Epithelial cell of prostate (primary cell): ENCODE measurements around the gene MAML2.
A peak's percentile ranks its signal among the peaks of the same experiment; 100 is the strongest.

Experiments used
- DNase-seq: peaks from one replicate; pipeline ENCODE4 v3.0.0-alpha.2; 2011; ENCODE audit warnings: low read depth, low spot score
- H3K27ac ChIP-seq: fragments of 450-650 bp; 2 replicates; pipeline ENCODE4 v1.5.1; 2017; ENCODE audit warnings: mild to moderate bottlenecking

MAML2 gene

GRCh38 chr11:96147906-96148486 lies 195.0 kb downstream of the MAML2 start:
- peak overlapping the region; percentile 75 for H3K27ac ChIP-seq
- DNase-seq: no peak

- H3K27ac ChIP-seq: peak overlapping the region; percentile 75
- no peak for DNase-seq
Measured at GRCh38 chr11:96147186-96147585, 195.8 kb downstream of the MAML2 start.

GRCh38 chr11:96146765-96147164 lies 196.2 kb downstream of the MAML2 start:
- DNase-seq: no peak
- H3K27ac ChIP-seq: no peak overlapping the region

GRCh38 chr11:96145163-96145585 lies 197.8 kb downstream of the MAML2 start:
- no peak for DNase-seq
- no peak overlapping the region for H3K27ac ChIP-seq

- no peak overlapping the region for H3K27ac ChIP-seq
- no peak for DNase-seq
Measured at GRCh38 chr11:96144553-96144952, 198.4 kb downstream of the MAML2 start.

GRCh38 chr11:96143041-96143521 lies 199.9 kb downstream of the MAML2 start:
- no peak overlapping the region for H3K27ac ChIP-seq

GRCh38 chr11:96141626-96142025 lies 201.4 kb downstream of the MAML2 start:
- H3K27ac ChIP-seq: no peak overlapping the region
- no peak for DNase-seq

More at GRCh38 chr11:96143041-96143521, 199.9 kb downstream of the MAML2 start:
- DNase-seq: no peak

GRCh38 chr11:96139691-96140090 lies 203.3 kb downstream of the MAML2 start:
- H3K27ac ChIP-seq: no peak overlapping the region
- no peak for DNase-seq

- DNase-seq: no peak
- no peak overlapping the region for H3K27ac ChIP-seq
Measured at GRCh38 chr11:96137373-96137772, 205.6 kb downstream of the MAML2 start.

- DNase-seq: no peak
- H3K27ac ChIP-seq: no peak overlapping the region
Measured at GRCh38 chr11:96136613-96137298, 206.2 kb downstream of the MAML2 start.

- DNase-seq: no peak
- H3K27ac ChIP-seq: no peak overlapping the region
Measured at GRCh38 chr11:96134602-96135001, 208.4 kb downstream of the MAML2 start.

- no peak overlapping the region for H3K27ac ChIP-seq
- no peak for DNase-seq
Measured at GRCh38 chr11:96132437-96132836, 210.6 kb downstream of the MAML2 start.

GRCh38 chr11:96130061-96130620 lies 212.9 kb downstream of the MAML2 start:
- H3K27ac ChIP-seq: no peak overlapping the region
- DNase-seq: no peak

- no peak overlapping the region for H3K27ac ChIP-seq
Measured at GRCh38 chr11:96127596-96127959, 215.4 kb downstream of the MAML2 start.

GRCh38 chr11:96126917-96127595 lies 215.9 kb downstream of the MAML2 start:
- H3K27ac ChIP-seq: no peak overlapping the region
- DNase-seq: no peak

More at GRCh38 chr11:96127596-96127959, 215.4 kb downstream of the MAML2 start:
- DNase-seq: no peak

- DNase-seq: peak; percentile 64
- no peak overlapping the region for H3K27ac ChIP-seq
Measured at GRCh38 chr11:96125400-96125799, 217.6 kb downstream of the MAML2 start.

GRCh38 chr11:96124155-96124554 lies 218.8 kb downstream of the MAML2 start:
- no peak for DNase-seq
- no peak overlapping the region for H3K27ac ChIP-seq

- no peak overlapping the region for H3K27ac ChIP-seq
- DNase-seq: no peak
Measured at GRCh38 chr11:96123301-96123700, 219.7 kb downstream of the MAML2 start.

GRCh38 chr11:96122601-96123074 lies 220.4 kb downstream of the MAML2 start:
- peak; percentile 79 for DNase-seq
- H3K27ac ChIP-seq: no peak overlapping the region

- DNase-seq: no peak
- no peak overlapping the region for H3K27ac ChIP-seq
Measured at GRCh38 chr11:96119211-96119610, 223.8 kb downstream of the MAML2 start.

- DNase-seq: no peak
- no peak overlapping the region for H3K27ac ChIP-seq
Measured at GRCh38 chr11:96116376-96116775, 226.6 kb downstream of the MAML2 start.
